ENCODE measurements around the gene CPSF2.
"Not testable (repeated sequence)": the region's sequence is repeated elsewhere in the genome, so short reads cannot be mapped to it uniquely, and the experiment has no call there.

DNA sequence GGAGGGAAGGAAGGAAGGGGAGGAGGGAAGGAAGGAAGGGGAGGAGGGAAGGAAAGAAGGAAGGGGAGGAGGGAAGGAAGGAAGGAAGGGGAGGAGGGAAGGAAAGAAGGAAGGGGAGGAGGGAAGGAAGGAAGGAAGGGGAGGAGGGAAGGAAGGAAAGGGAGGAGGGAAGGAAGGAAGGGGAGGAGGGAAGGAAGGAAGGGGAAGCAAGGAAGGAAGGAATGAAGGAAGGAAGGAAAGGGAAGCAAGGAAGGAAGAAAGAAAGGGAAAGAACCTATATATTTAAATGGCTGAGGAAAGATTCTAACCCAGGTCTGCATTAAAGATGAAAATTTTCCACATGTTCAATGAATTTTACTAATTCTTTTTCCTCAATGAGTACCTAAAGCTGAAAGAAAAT is 57.4 kb downstream of the CPSF2 start:
- TF ChIP-seq POLR2AphosphoS5 (IDR thresholded peaks at IDR 0.05; ENCODE audit: low read depth, low read length); POLR2A (IDR thresholded peaks at IDR 0.05; ENCODE audit: low read depth, low read length); TAF1 (IDR thresholded peaks at IDR 0.05; ENCODE audit: low read depth, low read length); POU2F2 (IDR thresholded peaks at IDR 0.05; ENCODE audit: low read depth, low read length); PAX5 (IDR thresholded peaks at IDR 0.05; ENCODE audit: insufficient read depth, low read length, severe bottlenecking); SPI1 (IDR thresholded peaks at IDR 0.05; ENCODE audit: low read depth, low read length): not testable (repeated sequence)

All from GM12891 (cell line).